Ovary (tissue), 9 donors: Measurements from ENCODE around the gene TBXA2R. TPM values are rescaled to one million over a fixed set of nuclear protein-coding genes. Genes with fewer than 3 reads are reported as not detected.

Experiments used
- DNase-seq, 5 donors: peaks; one replicate each; pipeline ENCODE4 v3.0.0-alpha.2; 2019 to 2020
- H3K27ac ChIP-seq, 2 donors: fragments of 200-600 bp; one replicate each; pipeline versions ENCODE4 v1.5.1 to v1.8.0; 2019 to 2022
- H3K27me3 ChIP-seq: fragments of 200-600 bp; one replicate; pipeline ENCODE4 v1.8.0; 2022
- H3K36me3 ChIP-seq: fragments of 200-600 bp; sonication (generic); one replicate; pipeline ENCODE4 v1.5.1; 2019
- H3K4me1 ChIP-seq: one replicate; pipeline ENCODE4 v1.8.1; 2013; ENCODE audit warnings: mild to moderate bottlenecking, moderate library complexity; ENCODE audit not compliant: insufficient read depth
- H3K4me3 ChIP-seq: fragments of 200-600 bp; sonication (generic); one replicate; pipeline ENCODE4 v1.5.1; 2017
- H3K9me3 ChIP-seq, 2 donors: fragments of 200-600 bp in 1 of 2; sonication (generic) in 1 of 2; one replicate each; pipeline versions ENCODE4 v1.5.1 to v1.8.1; 2013 to 2019; ENCODE audit warnings: mild to moderate bottlenecking in 1 of 2, moderate library complexity in 1 of 2
- CTCF ChIP-seq, 3 donors: fragments of 450-650 bp in 2 of 3; fragments of 200-600 bp in 1 of 3; IDR thresholded peaks; one replicate each; pipeline versions ENCODE4 v1.5.1 to v1.8.0; 2016 to 2022; ENCODE audit warnings: antibody characterized with exemption in 3 of 3, mild to moderate bottlenecking in 1 of 3
- EP300 ChIP-seq: sonication (generic); formaldehyde crosslinking; IDR thresholded peaks from one replicate; pipeline ENCODE4 v1.6.1; 2017; ENCODE audit warnings: antibody characterized with exemption
- POLR2A ChIP-seq: fragments of 450-650 bp; IDR thresholded peaks from one replicate; pipeline ENCODE4 v1.6.1; 2017; ENCODE audit warnings: antibody characterized with exemption, mild to moderate bottlenecking, moderate library complexity
- WGBS, 3 donors: extraction: QIAGEN DNeasy Blood & Tissue Kit in 1 of 3; methylation state at CpG; one replicate each; pipeline versions ENCODE4 v1.1.5 to v1.1.7; 2013 to 2017; 5-methylcytosine and 5-hydroxymethylcytosine counted together
- intact Hi-C, 4 donors: fragments of 100-400 bp; cut with DNase I; formaldehyde crosslinking; loops; one replicate each; pipeline versions ENCODE4 v1.11.0 to v1.15.1; 2022 to 2023
- polyA plus RNA-seq, 2 donors: library from polyadenylated mRNA; stranded (reverse); fragments of 200-250 nt in 1 of 2; fragments of 350-450 nt in 1 of 2; fragmentation: Illumina TruSeq in 1 of 2; extraction: RNeasy Lipid Tissue Mini Kit (QIAGEN cat#74804) in 1 of 2; gene quantifications; one replicate each; pipeline ENCODE4 v1.2.3, GENCODE V29; 2013 to 2014
- total RNA-seq, 7 donors: library from RNA; depleted of rRNA in 2 of 7; stranded (reverse); fragments of >200 nt in 2 of 7; fragmentation: NEBNext Ultra II Directional in 3 of 7; extraction: Animal tissue kit (Norgen Biotek cat#: 25700) in 3 of 7; gene quantifications; one replicate each; pipeline versions ENCODE4 v1.1.0 to v1.2.4, GENCODE V29; 2016 to 2023
- donor health status: DM: no; HTN: no; CAD: no; lungs with moderate emphysema.
- donor health status: DM: no; HTN: no; CAD: no.
- donor health status: Bipolar disorder and iron deficiency.
- donor health status: DM: yes; HTN: yes; CAD: no.
- donor health status: DM: no; HTN: no; CAD: no.
- donor health status: DM: yes; HTN: yes; CAD: no.

TBXA2R gene
- total and polyA plus RNA-seq, 9 donors = 1.1 to 3.7 (median 1.5) TPM

DNA sequence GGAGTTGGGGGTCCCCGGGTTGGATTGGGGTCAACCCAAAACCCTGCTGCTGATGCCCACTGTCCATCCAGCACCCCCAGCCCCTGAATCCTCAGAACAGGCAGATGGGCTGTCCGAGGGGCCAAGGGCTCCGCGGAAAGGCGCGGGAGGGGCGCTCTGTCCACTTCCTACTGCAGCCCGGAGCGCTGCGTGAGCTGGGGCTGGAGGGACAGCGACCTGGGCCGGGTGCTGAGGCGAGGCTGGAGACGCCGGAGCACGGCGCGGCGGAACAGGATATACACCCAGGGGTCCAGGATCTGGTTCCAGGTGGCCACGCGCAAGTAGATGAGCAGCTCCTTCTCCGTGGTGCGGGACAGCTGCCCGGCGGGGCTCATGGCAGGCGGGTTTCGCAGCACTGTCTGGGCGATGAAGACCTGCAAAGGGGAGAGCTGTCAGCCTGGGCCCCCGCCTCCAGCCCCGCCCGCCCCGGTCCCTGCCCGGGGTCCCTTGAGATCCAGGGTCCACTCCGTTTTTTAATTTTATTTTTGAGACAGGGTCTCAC lies 11.1 kb downstream of the TBXA2R start:
- no peak for DNase-seq
- TF ChIP-seq EP300 (no peak), POLR2A (no peak), CTCF (IDR thresholded peaks at IDR 0.05) (no peak)
- Histone ChIP-seq H3K27ac (no peak overlapping the region), H3K4me1 (no peaks in the 10 kb centered on the region), H3K36me3 (no peaks in the 10 kb centered on the region), H3K4me3 (no peak overlapping the region), H3K27me3 (no peaks in the 10 kb centered on the region), H3K9me3 (no peaks in the 10 kb centered on the region)
- intact Hi-C loops = no loop called here
- WGBS, 3 donors = 75 to 83% (median 76%) methylated on average over 30 to 34 of the region's 34 CpGs

GRCh38 chr19:3593156-3593555 lies 13.5 kb downstream of the TBXA2R start:
- intact Hi-C loops = no loop called here
- TF ChIP-seq CTCF (IDR thresholded peaks at IDR 0.05) (no peak), EP300 (no peak), POLR2A (no peak)
- Histone ChIP-seq H3K27ac (no peak overlapping the region), H3K36me3 (no peaks in the 10 kb centered on the region), H3K4me3 (no peak overlapping the region), H3K9me3 (no peaks in the 10 kb centered on the region), H3K4me1 (no peaks in the 10 kb centered on the region), H3K27me3 (no peaks in the 10 kb centered on the region)
- WGBS, 3 donors = 27 to 37% (median 33%) methylated on average over 11 of the region's 11 CpGs
- no peak for DNase-seq

DNA sequence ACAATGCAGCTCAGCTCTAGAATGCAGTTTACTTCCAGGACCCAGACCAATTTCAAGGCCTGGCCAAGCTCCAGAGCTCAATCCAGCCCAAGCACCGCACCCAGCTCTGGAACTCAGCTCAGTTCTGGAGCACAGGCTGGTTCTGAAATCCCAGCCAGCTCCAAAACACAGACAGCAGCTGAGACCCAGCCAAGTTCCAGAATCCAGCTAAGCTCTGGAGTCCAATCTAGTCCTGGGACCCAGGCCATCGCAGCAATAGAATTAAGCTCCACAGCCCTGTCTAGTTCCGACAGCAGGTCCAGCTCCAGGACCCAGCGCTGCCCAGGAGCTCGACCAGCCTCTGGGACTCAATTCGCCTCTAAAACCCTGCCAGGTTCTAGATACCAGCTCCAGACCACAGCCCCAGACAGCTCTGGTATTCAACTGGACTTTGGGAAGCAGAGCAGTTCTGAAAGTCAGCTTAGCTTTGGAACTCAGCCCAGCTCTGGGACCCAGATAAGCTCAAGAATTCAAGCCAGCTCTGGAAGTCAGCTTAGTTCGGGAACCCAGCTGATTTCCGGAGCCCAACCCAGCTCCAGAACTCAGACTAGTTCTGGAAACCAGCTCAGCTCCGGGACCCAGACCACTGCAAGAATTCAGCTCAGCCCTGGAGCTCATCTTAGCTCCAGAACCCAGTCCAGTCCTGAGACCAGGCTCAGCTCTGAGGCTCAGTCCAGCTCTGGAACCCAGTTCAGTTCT lies 14.6 kb downstream of the TBXA2R start:
- Histone ChIP-seq H3K9me3 (no peaks in the 10 kb centered on the region), H3K27ac (no peak overlapping the region), H3K4me1 (no peaks in the 10 kb centered on the region), H3K36me3 (no peaks in the 10 kb centered on the region), H3K27me3 (no peaks in the 10 kb centered on the region), H3K4me3 (no peak overlapping the region)
- TF ChIP-seq EP300 (no peak), CTCF (IDR thresholded peaks at IDR 0.05) (no peak), POLR2A (no peak)
- DNase-seq = no peak
- WGBS, 3 donors = 65 to 72% (median 69%) methylated on average over 9 of the region's 9 CpGs
- intact Hi-C loops = no loop called here

GRCh38 chr19:3590991-3591659 lies 15.6 kb downstream of the TBXA2R start:
- 90 to 95% (median 92%) methylated on average over 8 of the region's 8 CpGs for WGBS, 3 donors
- no peak for TF ChIP-seq POLR2A
- no peak for TF ChIP-seq EP300
- no peak for TF ChIP-seq CTCF (IDR thresholded peaks at IDR 0.05)
- no peak overlapping the region for H3K27ac ChIP-seq
- no peaks in the 10 kb centered on the region for H3K36me3 ChIP-seq
- no peaks in the 10 kb centered on the region for H3K9me3 ChIP-seq
- no peaks in the 10 kb centered on the region for H3K4me1 ChIP-seq
- no peak for DNase-seq
- H3K4me3 ChIP-seq = no peak overlapping the region
- no peaks in the 10 kb centered on the region for H3K27me3 ChIP-seq
- intact Hi-C loops = no loop called here
